ENCODE results near the gene ATP2C2.
"Not testable (repeated sequence)": the region's sequence is repeated elsewhere in the genome, so short reads cannot be mapped to it uniquely, and the experiment has no call there.

The ATP2C2 gene

GRCh38 chr16:84403435-84403834 is 35.1 kb downstream of the ATP2C2 start:
- DNase-seq: not testable (repeated sequence)

- no peak for DNase-seq
Observed at GRCh38 chr16:84404324-84404723, 36.0 kb downstream of the ATP2C2 start.

GRCh38 chr16:84404936-84405639 is 36.8 kb downstream of the ATP2C2 start:
- no peak for DNase-seq

- no peak for DNase-seq
Observed at GRCh38 chr16:84406006-84406963, 37.9 kb downstream of the ATP2C2 start.

- DNase-seq: no peak
Observed at GRCh38 chr16:84407588-84408313, 39.4 kb downstream of the ATP2C2 start.

GRCh38 chr16:84408314-84408690 is 40.0 kb downstream of the ATP2C2 start:
- DNase-seq: no peak

GRCh38 chr16:84408856-84409255 is 40.5 kb downstream of the ATP2C2 start:
- DNase-seq: no peak

GRCh38 chr16:84410361-84411138 is 42.2 kb downstream of the ATP2C2 start:
- no peak for DNase-seq

GRCh38 chr16:84411768-84412167 is 43.4 kb downstream of the ATP2C2 start:
- DNase-seq: no peak

GRCh38 chr16:84412262-84412661 is 43.9 kb downstream of the ATP2C2 start:
- no peak for DNase-seq

- DNase-seq: no peak
Observed at GRCh38 chr16:84413244-84414004, 45.1 kb downstream of the ATP2C2 start.

- DNase-seq: no peak
Observed at GRCh38 chr16:84414789-84415326, 46.5 kb downstream of the ATP2C2 start.

- DNase-seq: no peak
Observed at GRCh38 chr16:84416407-84417321, 48.3 kb downstream of the ATP2C2 start.

GRCh38 chr16:84418056-84418849 is 49.9 kb downstream of the ATP2C2 start:
- DNase-seq: no peak

- no peak for DNase-seq
Observed at GRCh38 chr16:84419730-84420129, 51.4 kb downstream of the ATP2C2 start.

- not testable (repeated sequence) for DNase-seq
Observed at GRCh38 chr16:84420556-84420955, 52.2 kb downstream of the ATP2C2 start.

- no peak for DNase-seq
Observed at GRCh38 chr16:84421081-84421937, 53.0 kb downstream of the ATP2C2 start.

GRCh38 chr16:84421938-84422220 is 53.5 kb downstream of the ATP2C2 start:
- no peak for DNase-seq

GRCh38 chr16:84423416-84423837 is 55.1 kb downstream of the ATP2C2 start:
- DNase-seq: peak in 1 of 2 experiments; percentile 68
